HG02970 (cell line): ENCODE measurements around the gene SMIM44.
"Not testable (repeated sequence)": the region's sequence is repeated elsewhere in the genome, so short reads cannot be mapped to it uniquely, and the experiment has no call there.

Experiments
- ATAC-seq: cut with Tn5 transposase; IDR thresholded peaks from one replicate; pipeline ENCODE4 v1.9.1; 2021; ENCODE audit warnings: mild to moderate bottlenecking, moderate library complexity, moderate number of reproducible peaks; ENCODE audit not compliant: unreplicated experiment, low FRiP score

The SMIM44 gene

DNA sequence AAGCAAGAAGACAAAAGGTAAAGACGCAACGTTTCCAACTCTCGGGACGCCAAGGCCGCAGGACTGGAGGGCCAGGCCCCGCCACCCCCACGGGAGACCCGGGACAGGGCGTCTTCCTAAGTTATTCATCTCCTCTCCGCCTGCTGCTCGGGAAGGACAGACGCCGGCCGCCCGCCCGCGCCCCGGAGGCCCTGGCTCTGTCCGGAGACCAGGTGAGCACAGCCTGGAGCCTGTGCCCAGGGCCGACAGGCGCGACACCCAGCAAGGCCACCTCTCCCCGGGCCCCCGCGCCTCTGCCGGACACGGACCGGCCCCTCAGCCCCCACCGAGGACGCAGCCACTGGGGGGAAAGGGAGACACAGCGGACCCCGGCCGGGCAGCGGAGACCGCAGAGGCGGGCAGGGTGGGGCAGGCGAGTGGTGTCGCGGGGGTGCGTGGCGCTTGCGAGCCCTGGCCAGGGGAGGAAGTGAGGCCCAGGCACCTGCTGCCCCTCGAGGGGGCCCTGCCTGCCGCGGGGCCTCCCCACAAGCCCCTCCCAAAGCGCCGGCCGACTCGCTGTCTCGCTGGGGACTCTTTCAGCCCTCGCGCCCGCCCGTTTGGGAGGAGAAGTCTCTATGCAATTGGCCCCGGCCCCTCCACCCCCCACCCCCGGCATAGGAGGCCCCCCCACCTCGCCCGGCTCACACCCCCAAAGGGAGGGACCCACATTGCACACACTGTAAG lies 20.1 kb downstream of the SMIM44 start:
- ATAC-seq: no peak

GRCh38 chr19:3459965-3460582 lies 23.2 kb downstream of the SMIM44 start:
- ATAC-seq: no peak

GRCh38 chr19:3459089-3459881 lies 24.0 kb downstream of the SMIM44 start:
- no peak for ATAC-seq

DNA sequence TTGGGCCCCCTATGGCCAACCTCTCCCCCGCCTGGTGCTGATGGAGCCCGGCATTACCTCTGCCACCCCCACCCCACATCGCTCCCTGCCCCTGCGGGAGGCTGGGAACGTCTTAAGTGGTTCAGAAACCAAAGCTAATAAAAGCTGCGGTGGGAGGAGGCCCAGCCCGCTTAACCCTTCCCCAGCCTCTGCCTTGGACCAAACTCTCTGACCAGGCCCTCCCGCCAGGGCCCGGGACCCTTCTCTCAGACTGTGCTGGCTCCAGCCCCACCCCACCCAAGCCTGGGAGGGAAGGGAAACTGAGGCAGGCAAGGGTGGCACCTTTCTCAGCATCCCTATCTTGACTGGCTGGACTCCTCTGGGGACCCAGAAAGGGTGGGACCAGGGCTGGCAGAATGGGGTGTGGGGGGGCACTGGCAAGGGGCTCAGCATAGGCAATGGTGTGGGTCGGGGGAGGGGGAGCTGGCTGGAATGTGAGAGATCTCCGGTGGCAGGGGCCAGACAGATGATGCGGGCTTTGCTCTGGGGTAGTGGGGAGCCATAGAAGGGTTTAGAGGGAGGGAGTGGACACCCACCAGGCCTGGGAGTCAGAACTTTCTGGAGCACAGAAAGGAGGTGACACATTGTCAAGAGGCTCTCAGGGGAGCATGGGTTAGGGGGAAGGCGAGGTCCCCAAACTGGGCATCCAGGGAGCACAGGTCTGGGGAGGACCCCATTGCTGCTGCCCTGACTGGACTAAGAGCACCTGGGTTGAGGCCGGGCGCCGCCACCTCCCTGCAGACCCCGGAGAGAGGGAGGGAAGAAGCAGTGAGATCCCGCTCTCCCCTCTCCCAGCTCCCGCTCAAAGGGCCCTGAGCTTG lies 24.8 kb downstream of the SMIM44 start:
- no peak for ATAC-seq

DNA sequence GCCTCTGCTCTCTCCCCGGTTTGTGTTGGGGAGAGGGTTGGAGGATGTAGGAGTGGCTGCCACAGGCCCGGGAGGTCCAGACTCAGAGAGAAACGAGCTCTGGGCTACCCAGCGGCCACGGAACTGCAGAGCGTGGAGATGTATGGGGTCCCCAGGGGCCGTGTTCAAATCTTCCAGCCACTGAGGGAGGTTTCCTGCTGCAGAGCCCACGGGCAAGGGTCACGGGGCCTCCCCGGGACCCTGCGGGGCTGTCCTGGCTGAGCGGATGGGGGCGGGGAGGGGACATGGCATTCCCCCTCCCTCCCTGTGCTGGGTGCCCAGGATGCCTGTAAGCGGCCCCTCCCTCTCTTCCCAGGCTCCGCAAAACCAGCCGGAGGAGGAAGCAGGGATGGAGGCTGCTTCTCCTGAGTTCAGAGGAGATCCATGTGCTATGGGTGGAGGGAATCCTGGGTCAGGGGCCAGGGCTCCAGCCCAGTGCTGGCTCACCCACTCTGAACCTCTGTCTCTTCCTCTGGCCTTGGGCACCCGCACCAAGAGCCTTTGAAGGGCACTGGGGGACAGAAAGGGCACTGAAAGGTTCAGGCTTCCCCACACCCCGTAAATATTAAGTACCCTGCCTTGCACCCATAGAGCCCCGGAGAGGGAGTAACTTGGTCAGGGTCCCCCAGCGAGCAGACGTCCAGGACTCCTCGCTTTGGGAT lies 25.6 kb downstream of the SMIM44 start:
- no peak for ATAC-seq

GRCh38 chr19:3456925-3457527 lies 26.2 kb downstream of the SMIM44 start:
- no peak for ATAC-seq

GRCh38 chr19:3455960-3456601 lies 27.2 kb downstream of the SMIM44 start:
- ATAC-seq: no peak

DNA sequence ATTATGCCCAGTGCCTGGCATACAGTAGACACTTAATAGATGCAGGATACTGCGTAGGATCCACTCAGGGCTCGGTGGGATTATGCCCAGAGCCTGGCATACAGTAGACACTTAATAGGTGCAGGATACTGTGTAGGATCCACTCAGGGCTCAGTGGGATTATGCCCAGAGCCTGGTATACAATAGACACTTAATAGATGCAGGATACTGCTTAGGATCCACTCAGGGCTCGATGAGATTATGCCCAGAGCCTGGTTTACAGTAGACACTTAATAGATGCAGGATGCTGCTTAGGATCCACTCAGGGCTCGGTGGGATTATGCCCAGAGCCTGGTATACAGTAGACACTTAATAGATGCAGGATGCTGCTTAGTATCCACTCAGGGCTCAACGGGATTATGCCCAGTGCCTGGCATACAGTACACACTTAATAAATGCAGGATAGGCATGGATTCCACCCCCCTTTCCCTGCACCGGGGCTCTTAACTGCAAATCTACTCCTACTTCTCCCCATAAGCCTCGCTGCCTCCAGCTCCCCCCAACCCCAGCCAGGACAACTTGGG lies 27.8 kb downstream of the SMIM44 start:
- ATAC-seq: no peak

- no peak for ATAC-seq
Measured at GRCh38 chr19:3454656-3455392, 28.4 kb downstream of the SMIM44 start.

DNA sequence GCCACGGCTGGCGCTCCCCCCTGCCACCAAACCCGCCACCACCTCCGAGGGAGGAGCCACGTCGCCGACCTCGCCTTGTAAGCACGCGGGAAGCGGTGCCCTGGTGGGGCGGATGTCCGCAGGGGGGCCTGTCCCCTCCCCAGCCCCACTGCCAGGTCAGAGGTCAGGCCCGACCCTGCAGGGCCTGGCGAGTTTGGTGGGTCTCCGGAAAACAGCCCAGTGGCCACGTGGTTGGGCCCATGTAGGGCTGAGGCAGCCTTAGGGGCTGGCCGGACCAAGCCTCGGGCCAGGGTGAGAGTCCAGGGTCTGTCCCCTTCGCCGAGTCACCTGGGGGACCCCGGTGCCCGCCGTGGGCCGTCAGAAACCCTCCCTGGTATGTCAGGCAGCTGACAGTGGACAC lies 29.4 kb downstream of the SMIM44 start:
- no peak for ATAC-seq

DNA sequence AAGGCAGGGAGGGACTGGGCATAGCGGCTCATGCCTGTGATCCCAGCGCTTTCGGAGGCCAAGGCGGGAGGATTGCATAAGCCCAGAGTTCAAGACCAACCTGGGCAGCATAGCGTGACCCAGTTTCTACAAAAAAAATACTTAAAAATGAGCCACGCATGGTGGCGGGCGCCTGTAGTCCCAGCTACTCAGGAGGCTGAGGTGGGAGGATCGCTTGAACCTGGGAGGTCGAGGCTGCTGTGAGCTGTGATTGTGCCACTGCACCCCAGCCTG lies 30.4 kb downstream of the SMIM44 start:
- ATAC-seq: not testable (repeated sequence)

DNA sequence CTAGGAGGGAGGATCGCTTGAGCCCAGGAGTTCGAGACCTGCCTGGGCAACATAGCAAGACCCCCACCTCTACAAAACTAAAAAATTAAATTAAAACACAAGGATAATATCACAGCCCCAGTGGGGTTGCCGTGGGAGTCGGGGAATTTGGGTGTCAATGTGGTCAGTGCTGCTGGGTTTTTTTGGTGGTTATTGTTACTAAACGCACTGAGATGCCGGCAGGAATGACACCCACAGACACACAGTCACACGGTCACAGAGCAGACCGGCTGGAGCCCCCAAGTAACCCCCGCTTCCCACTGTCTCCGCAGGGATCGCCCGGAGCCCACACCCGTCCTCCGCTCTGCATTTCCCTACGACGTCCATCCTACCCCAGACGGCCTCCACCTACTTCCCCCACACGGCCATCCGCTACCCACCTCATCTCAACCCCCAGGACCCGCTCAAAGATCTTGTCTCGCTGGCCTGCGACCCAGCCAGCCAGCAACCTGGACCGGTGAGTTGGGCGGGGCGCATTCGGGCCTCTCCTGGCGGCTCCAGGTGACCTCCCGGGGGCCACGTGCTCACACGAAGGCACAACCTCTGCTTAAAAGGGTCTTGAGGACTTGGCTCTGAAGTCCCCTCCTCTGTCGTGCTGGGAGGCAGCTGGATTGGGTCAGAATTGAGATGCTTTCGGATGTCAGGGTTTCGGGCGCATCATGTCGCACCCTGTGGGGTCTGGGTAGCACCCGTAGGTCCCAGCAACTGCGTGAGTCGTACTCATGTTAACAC lies 30.9 kb downstream of the SMIM44 start:
- ATAC-seq: no peak

DNA sequence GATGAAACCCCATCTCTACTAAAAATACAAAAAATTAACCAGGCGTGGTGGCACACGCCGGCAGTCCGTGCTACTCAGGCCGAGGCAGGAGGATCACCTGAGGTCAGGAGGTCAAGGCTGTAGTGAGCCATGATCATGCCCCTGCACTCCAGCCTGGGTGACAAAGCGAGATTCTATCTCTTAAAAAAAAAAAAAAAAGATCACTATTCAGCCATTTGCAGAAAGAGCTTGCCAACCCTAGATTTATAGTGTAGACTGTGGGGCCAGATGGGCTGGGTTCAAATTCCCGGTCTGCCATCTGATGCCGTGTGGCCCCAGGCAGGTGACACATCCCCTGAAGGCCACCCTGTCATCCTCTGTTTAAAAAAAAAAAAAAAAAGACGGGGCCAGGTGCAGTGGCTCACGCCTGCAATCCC lies 31.8 kb downstream of the SMIM44 start:
- ATAC-seq: no peak

DNA sequence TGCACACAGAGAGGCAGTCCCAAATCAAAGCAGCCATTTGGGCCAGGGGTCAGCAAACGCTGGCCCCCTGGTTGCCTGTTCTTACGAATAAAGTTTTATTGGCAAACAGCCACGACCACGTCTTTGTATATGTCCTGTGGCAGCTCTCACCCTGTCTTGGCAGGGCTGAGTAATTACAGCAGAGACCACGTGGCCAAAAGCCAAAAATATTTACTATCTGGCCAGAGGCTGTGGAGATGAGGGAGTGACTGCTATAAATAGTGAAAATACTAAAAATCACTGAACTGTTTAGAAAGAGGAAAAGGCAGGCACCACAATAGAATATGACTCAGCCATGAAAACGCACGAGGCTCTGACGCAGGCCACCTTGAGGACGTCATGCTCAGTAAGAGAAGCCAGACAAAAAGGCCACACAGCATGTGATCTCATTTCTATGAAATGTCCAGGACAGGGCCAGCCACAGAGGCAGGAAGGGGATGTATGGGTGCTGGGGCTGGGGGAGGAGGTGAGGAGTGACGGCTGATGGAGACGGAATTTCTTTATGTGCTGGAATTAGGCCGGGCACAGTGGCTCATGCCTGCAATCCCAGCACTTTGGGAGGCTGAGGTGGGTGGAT lies 32.3 kb downstream of the SMIM44 start:
- no peak for ATAC-seq

DNA sequence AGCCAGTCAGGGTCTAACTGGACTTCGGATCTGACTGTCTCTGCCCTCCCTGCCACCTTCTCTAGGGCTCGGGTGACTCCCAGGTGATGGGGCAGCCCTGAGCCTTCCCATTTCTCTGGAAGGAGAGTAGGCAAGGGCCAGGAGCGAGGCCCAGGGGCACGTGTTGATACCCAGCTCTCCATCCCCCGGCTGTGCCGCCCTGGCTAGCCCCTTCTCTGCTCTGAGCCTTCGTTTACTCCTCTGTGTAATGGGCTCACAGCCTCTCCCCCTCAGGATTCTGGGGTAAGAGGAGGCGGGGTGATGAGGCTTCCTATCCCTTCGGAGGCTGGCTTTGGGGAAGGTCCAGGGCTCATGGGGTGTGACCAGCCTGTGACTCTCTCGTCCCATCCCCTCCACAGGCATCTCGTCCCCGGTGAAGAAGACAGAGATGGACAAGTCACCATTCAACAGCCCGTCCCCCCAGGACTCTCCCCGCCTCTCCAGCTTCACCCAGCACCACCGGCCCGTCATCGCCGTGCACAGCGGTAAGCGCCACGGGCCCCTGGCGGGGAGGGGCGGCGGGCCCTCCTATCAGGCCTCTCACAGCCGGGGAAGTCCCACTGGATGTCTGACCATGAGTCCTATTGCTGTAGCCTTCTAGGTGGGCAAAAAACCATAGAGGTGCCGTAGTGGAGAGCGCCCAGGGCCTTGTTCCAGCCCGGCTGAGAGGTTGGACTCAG lies 34.5 kb downstream of the SMIM44 start:
- ATAC-seq: no peak

DNA sequence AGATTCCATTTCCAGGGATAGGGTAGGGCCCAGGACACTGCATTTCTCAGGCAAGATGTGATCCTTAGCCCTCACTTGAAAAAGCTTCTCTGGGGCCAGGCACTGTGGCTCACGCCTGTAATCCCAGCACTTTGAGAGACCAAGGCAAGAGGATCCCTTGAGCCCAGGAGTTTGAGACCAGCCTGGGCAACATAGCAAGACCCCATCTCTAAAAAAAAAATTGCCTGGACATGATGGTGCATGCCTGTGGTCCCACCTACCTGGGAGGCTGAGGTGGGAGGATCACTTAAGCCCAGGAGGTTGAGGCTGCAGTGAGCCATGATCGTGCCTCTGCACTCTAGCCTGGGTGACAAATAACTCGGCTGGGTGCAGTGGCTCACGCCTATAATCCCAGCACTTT lies 36.6 kb downstream of the SMIM44 start:
- ATAC-seq: not testable (repeated sequence)
